GM23338 (cell line): ENCODE results near the gene TRIO. TPM values are rescaled to one million over a fixed set of nuclear protein-coding genes. Genes with fewer than 3 reads are reported as not detected.

Experiments used
- ATAC-seq: fragments of 200-7000 bp; cut with Tn5 transposase; 3 replicates; pipeline ENCODE4 v1.9.1; 2020
- DNase-seq: peaks from one replicate; pipeline ENCODE4 v3.0.0-alpha.2; 2015; ENCODE audit warnings: low spot score
- H2AFZ ChIP-seq: fragments of 200-600 bp; sonication (generic); 2 replicates; pipeline ENCODE4 v1.8.0; 2016; ENCODE audit warnings: antibody characterized with exemption, mild to moderate bottlenecking, moderate library complexity
- H3F3A ChIP-seq: fragments of 200-600 bp; sonication (generic); replicated peaks from 2 replicates; pipeline ENCODE4 v1.8.0; 2017; ENCODE audit warnings: antibody characterized with exemption, mixed run types, low read depth
- H3K27ac ChIP-seq: fragments of 200-600 bp; sonication (generic); 2 replicates; pipeline ENCODE4 v1.6.1; 2016; ENCODE audit warnings: low read depth
- H3K27me3 ChIP-seq: fragments of 200-600 bp; sonication (generic); 2 replicates; pipeline ENCODE4 v1.8.0; 2016; ENCODE audit warnings: mild to moderate bottlenecking, mixed run types, moderate library complexity; ENCODE audit not compliant: insufficient read depth
- H3K36me3 ChIP-seq: fragments of 200-600 bp; sonication (generic); 2 replicates; pipeline ENCODE4 v1.8.0; 2016; ENCODE audit warnings: mild to moderate bottlenecking; ENCODE audit not compliant: insufficient read depth
- H3K4me1 ChIP-seq: fragments of 200-600 bp; sonication (generic); 2 replicates; pipeline ENCODE4 v1.8.0; 2016; ENCODE audit warnings: mild to moderate bottlenecking, moderate library complexity; ENCODE audit not compliant: insufficient read depth
- H3K4me2 ChIP-seq: fragments of 200-600 bp; sonication (generic); 2 replicates; pipeline ENCODE4 v1.7.1; 2017; ENCODE audit warnings: mixed run types
- H3K4me3 ChIP-seq: fragments of 200-600 bp; sonication (generic); 2 replicates; pipeline ENCODE4 v1.6.1; 2016; ENCODE audit warnings: mixed run types
- H3K79me2 ChIP-seq: fragments of 200-600 bp; sonication (generic); replicated peaks from 2 replicates; pipeline ENCODE4 v1.8.0; 2017; ENCODE audit warnings: mild to moderate bottlenecking; ENCODE audit not compliant: insufficient read depth
- H3K9me2 ChIP-seq: fragments of 200-600 bp; sonication (generic); 2 replicates; pipeline ENCODE4 v1.8.0; 2017; ENCODE audit not compliant: insufficient read depth
- H4K20me1 ChIP-seq: fragments of 200-600 bp; sonication (generic); replicated peaks from 2 replicates; pipeline ENCODE4 v1.8.0; 2017; ENCODE audit warnings: mild to moderate bottlenecking; ENCODE audit not compliant: insufficient read depth
- H3K27ac Mint-ChIP-seq: 2 replicates; pipeline ENCODE4 v1.8.0; 2020; ENCODE audit warnings: inconsistent platforms, mild to moderate bottlenecking, moderate library complexity, mixed read lengths
- H3K27me3 Mint-ChIP-seq: 3 replicates; pipeline ENCODE4 v1.8.0; 2022; ENCODE audit warnings: low read depth, mild to moderate bottlenecking, moderate library complexity, mixed read lengths, inconsistent platforms; ENCODE audit not compliant: insufficient read depth, poor library complexity
- H3K36me3 Mint-ChIP-seq: 3 replicates; pipeline ENCODE4 v1.8.0; 2021; ENCODE audit warnings: low read depth, mild to moderate bottlenecking, inconsistent platforms, moderate library complexity, mixed read lengths
- H3K4me1 Mint-ChIP-seq: 3 replicates; pipeline ENCODE4 v1.8.0; 2020; ENCODE audit warnings: mild to moderate bottlenecking, inconsistent platforms, mixed read lengths
- H3K4me3 Mint-ChIP-seq: 3 replicates; pipeline ENCODE4 v1.8.0; 2021; ENCODE audit warnings: moderate library complexity, mild to moderate bottlenecking, inconsistent platforms, mixed read lengths
- H3K9me3 Mint-ChIP-seq: 3 replicates; pipeline ENCODE4 v1.8.0; 2020; ENCODE audit warnings: moderate library complexity, mild to moderate bottlenecking, inconsistent platforms, mixed read lengths
- CTCF ChIP-seq, 2 experiments: fragments of 200-600 bp in 1 of 2; sonication (generic) in 1 of 2; conservative IDR thresholded peaks; 2 replicates each; pipeline versions ENCODE4 v1.5.1 to v1.6.1; 2016 to 2017; ENCODE audit warnings: antibody characterized with exemption in 2 of 2, low read depth in 2 of 2, mild to moderate bottlenecking in 2 of 2, moderate library complexity in 1 of 2
- ETS1 ChIP-seq: IDR thresholded peaks from 2 replicates; pipeline ENCODE4 v1.6.1; 2016; ENCODE audit warnings: antibody characterized with exemption
- EZH2phosphoT487 ChIP-seq: fragments of 200-600 bp; sonication (generic); IDR thresholded peaks from one replicate; pipeline ENCODE4 v1.8.1; 2018; ENCODE audit warnings: antibody characterized with exemption; ENCODE audit not compliant: unreplicated experiment
- JUNB ChIP-seq: IDR thresholded peaks from one replicate; pipeline ENCODE4 v1.6.1; 2016; ENCODE audit warnings: antibody characterized with exemption; ENCODE audit not compliant: unreplicated experiment
- NANOG ChIP-seq: IDR thresholded peaks from 2 replicates; pipeline ENCODE4 v1.6.1; 2016; ENCODE audit warnings: antibody characterized with exemption, borderline replicate concordance
- POLR2AphosphoS5 ChIP-seq: IDR thresholded peaks from 2 replicates; pipeline ENCODE4 v1.6.1; 2016; ENCODE audit warnings: antibody characterized with exemption, low read depth
- REST ChIP-seq: IDR thresholded peaks from one replicate; pipeline ENCODE4 v1.6.1; 2018; ENCODE audit warnings: antibody characterized with exemption; ENCODE audit not compliant: unreplicated experiment
- STAT1 ChIP-seq: IDR thresholded peaks from one replicate; pipeline ENCODE4 v1.6.1; 2016; ENCODE audit warnings: antibody characterized with exemption; ENCODE audit not compliant: unreplicated experiment
- ZNF114 ChIP-seq: fragments of 250-450 bp; sonication (Bioruptor Pico); IDR thresholded peaks from 2 replicates; pipeline ENCODE4 v1.5.0; 2020; ENCODE audit warnings: mild to moderate bottlenecking, moderate library complexity
- ZNF331 ChIP-seq: fragments of 250-450 bp; sonication (Bioruptor Pico); IDR thresholded peaks from 2 replicates; pipeline ENCODE4 v1.5.0; 2020; ENCODE audit warnings: low read depth, mild to moderate bottlenecking, moderate library complexity
- polyA plus RNA-seq: library from polyadenylated mRNA; unstranded; fragments of >200 nt; fragmentation: Nextera tagmentation; extraction: Ambion mirVana; gene quantifications from 2 replicates; pipeline ENCODE4 v1.2.1, GENCODE V29; 2016
- total RNA-seq: library from RNA; depleted of rRNA; stranded (reverse); fragments of >200 nt; shearing (Covaris generic); gene quantifications from 2 replicates; pipeline ENCODE4 v1.2.3, GENCODE V29; 2014

Gene TRIO
- total and polyA plus RNA-seq, 2 experiments from 2014 or later = 13.8 to 113 TPM

GRCh38 chr5:14449052-14449661, 306.0 kb downstream of the TRIO start:
- DNase-seq (no peak), ATAC-seq (no peak)
- Histone ChIP-seq H3K4me2 (no peak overlapping the region), H3K4me1 (peaks cover 29% of the 10 kb centered on the region), H3K79me2 (peaks cover 8% of the 10 kb centered on the region), H3K27me3 (no peaks in the 10 kb centered on the region), H3F3A (no peaks in the 10 kb centered on the region), H4K20me1 (no peaks in the 10 kb centered on the region), H3K36me3 (no peaks in the 10 kb centered on the region; the same call in 1 of the 2 replicates), H3K27ac (no peak overlapping the region), H3K4me3 (no peak overlapping the region), H2AFZ (no peak overlapping the region), H3K9me2 (no peaks in the 10 kb centered on the region)
- Mint-ChIP-seq H3K4me3 (no peak overlapping the region), H3K27ac (no peak overlapping the region), H3K4me1 (peaks cover 62% of the 10 kb centered on the region), H3K36me3 (peaks cover 12% of the 10 kb centered on the region), H3K27me3 (peaks cover 2% of the 10 kb centered on the region), H3K9me3 (no peaks in the 10 kb centered on the region)
- TF ChIP-seq EZH2phosphoT487 (no peak), NANOG (no peak), STAT1 (no peak), ZNF331 (no peak), REST (no peak), POLR2AphosphoS5 (no peak), ETS1 (no peak), CTCF (conservative IDR thresholded peaks at IDR 0.05; ENCODE audit: low read depth in 2 of 2) (no peak)

GRCh38 chr5:14450018-14450524, 306.9 kb downstream of the TRIO start:
- ATAC-seq = no peak
- Mint-ChIP-seq H3K27me3 (peaks cover 2% of the 10 kb centered on the region), H3K4me3 (no peak overlapping the region), H3K36me3 (peaks cover 21% of the 10 kb centered on the region), H3K4me1 (peaks cover 56% of the 10 kb centered on the region), H3K27ac (peak overlapping the region; percentile 68), H3K9me3 (peaks cover 6% of the 10 kb centered on the region; the same call in 2 of the 3 replicates)
- Histone ChIP-seq H3K4me3 (no peak overlapping the region), H2AFZ (no peak overlapping the region), H3K27ac (no peak overlapping the region), H3K27me3 (no peaks in the 10 kb centered on the region), H3K9me2 (no peaks in the 10 kb centered on the region), H3K4me1 (peaks cover 25% of the 10 kb centered on the region), H4K20me1 (no peaks in the 10 kb centered on the region), H3K79me2 (peaks cover 7% of the 10 kb centered on the region; the same call in 1 of the 2 replicates), H3K36me3 (no peaks in the 10 kb centered on the region; the same call in 1 of the 2 replicates), H3F3A (no peaks in the 10 kb centered on the region), H3K4me2 (no peak overlapping the region)
- no peak for DNase-seq
- TF ChIP-seq STAT1 (no peak), JUNB (no peak), REST (no peak), ZNF114 (CRISPR knock-in tag) (no peak), EZH2phosphoT487 (no peak)
